GM18868 (cell line): ENCODE data around the gene TTC23.

Experiments used
- ATAC-seq: cut with Tn5 transposase; IDR thresholded peaks from one replicate; pipeline ENCODE4 v1.9.1; 2021; ENCODE audit warnings: mild to moderate bottlenecking, moderate library complexity; ENCODE audit not compliant: unreplicated experiment

TTC23 gene

DNA sequence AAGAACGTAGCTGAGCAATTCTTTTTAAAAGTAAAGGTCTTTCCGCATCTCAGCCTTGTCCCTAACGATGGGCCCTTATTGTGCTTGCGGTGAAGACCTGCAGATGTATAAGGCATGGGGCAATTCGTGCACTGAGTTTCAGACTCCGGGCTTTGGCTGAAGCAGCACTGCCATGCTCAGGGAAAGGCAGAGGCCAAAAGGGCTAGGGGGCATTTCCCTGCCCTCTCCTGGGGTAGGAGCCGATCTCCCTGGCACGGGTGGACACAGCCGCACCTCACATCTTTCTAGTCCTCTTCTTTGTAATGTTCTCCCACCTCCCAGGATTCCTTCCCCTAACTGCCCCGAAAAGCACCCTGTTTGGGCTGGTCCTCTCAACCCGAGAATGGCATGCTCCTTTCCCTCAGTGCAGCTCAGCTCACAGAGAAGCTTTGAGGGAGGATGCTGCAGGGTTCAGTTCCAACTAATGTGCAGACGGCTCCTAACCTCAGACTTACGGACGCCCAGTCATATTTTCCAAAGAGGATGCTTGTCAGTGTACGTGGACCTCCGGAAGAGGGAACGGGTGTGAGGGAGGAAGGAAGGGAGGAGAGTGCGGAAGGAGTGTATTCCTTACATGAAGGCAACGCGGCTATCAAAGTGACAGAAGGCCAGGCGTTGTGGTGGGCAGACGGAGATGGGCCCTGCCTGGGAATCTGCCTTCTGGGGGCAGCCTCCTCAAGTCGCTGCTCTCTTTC is 83.3 kb downstream of the TTC23 start:
- ATAC-seq, result no peak

- ATAC-seq, result no peak
These were observed 84.2 kb downstream of the TTC23 start for GRCh38 chr15:99165020-99165790.

DNA sequence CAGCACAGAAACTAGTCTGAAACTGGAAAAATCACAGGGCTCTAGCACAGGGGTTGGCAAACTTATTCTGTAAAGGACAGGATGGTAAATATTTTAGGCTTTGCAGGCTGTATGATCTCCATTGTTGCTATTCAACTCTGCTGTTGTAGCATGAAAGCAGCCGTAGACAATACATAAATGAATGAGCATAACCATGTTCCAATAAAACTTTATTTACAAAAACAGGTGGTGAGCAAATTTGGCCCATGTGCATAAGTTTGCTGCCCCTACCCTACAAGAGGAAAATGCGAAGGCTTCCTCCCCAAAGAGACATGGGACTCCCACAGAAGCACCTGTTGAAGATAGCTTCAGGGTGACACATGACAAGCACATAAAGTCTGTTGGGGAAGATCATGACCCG is 85.3 kb downstream of the TTC23 start:
- no peak for ATAC-seq

DNA sequence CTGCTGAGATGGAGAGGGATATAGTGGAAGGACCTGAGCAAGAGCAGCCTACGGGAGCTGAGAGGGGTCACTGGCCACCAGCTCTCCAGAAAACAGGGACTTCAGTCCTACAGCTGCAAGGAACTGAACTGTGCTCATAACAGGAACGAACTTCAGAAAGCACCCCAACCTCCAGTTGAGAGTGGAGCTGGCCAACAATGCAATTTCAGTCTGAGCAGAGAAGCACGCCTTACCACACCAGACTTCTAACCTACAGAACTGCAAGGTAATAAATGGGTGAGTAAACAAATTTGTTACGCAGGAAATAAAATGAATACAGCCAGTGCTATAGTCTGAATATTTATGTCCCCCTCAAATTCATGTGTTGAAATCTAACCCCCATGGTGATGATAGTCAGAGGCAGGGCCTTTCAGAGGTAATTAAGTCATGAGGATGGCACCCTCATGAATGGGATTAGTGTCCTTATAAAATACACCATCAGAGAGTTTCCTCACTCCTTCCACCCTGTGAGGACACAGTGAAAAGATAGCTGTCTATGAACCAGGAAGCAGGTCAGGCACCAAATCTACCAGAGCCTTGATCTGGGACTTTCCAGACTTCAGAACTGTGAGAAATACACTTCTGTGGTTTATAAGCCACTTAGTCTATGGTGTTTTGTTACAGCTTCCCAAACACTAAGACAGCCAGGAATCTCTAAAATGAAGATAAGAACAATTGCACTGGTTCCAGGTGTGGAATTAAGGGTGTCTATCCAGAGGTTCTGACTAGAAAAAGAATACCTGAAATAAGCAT is 85.9 kb downstream of the TTC23 start:
- ATAC-seq, result peak; percentile 36

DNA sequence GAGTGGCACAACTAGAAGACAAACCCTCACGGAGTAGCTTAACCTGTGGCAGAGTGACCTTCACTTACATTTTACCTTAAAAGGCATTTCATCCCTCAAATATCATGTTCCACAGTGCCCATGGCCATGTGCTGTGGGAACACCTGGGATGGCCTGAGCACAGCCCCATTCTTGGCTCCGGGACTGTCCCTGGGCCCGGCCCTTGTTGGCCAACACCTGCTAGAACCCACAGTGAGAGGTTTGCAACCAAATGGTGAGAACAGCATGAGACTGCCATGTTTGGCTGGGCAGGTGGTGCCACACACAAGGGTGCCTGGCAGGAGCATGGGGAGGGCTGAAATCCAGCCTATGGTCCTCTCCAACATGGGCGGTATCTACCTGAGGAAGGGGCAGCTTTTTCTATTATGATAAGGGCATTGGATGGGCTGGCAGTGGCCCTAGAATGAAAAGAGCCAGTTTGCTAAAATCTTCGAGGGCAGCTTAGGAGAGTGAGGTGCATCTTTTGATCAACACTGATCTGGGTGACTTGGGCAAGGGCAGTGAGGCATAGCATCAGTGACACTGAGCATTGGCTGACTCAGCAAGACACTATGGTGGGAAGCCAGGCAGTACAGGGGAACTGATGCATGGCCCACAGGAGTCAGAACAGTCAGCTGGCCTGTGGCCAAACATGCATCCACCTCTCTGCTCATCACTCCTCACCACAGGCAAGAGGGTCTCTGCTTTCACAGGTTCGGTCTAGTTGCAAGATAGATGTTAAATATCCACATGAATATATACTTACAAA is 90.6 kb downstream of the TTC23 start:
- peak; percentile 58 for ATAC-seq

DNA sequence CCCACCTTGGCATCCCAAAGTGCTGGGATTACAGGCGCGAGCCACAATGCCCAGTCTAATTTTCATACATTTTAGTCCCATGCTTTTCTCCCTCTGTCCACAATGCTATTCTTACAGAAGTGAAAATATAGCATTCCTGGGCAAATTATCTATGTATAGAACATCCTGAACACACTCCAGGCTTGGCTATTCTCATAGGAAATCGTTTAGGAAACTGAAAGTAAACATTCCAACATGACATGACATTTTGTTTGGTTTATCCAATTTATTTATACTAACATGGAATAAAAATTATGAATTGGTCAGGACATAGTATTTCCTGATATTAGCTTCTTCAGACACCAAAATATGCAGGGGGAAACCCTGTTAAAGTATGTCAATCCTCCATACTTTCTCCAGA is 91.9 kb downstream of the TTC23 start:
- no peak for ATAC-seq

DNA sequence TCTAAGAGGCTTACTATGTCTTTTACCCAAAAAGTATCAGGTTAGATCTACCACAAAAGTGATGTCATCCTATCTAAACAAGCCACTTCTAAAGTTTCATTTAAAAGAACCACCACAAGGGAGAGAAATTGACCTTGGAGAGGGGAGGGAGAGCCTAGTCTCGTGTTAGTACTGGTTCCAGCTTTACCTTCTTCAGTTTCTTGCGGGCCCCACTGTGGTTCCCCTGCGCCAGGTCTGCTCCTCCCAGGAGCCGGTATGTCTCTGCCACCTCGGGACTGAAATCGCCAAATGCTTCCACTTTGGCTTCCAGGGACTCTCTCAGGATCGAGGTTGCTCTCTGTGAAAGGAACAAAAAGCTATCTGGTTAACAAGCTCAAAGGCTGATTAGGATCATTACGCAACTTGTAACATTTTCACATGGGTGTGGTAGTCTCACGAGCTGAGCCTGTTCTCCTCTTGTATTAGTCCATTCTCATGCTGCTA is 93.4 kb downstream of the TTC23 start:
- no peak for ATAC-seq

DNA sequence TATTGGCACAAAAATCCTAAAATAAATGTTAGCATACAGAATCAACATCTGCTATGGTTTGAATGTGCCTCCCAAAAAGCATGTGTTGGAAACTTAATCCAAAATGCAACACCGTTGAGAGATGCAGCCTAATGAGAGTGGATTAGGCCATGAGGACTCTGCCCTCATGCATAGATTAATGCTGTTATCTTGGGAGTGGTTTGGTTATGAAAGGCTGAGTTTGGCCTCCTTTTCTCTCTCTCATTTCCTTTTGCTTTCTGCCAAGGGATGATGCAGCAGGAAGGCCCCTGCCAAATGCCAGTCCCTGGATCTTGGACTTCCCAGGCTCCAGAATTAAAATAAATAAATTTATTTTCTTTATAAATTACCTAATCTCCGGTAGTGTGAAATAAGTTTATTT is 95.1 kb downstream of the TTC23 start:
- no peak for ATAC-seq

DNA sequence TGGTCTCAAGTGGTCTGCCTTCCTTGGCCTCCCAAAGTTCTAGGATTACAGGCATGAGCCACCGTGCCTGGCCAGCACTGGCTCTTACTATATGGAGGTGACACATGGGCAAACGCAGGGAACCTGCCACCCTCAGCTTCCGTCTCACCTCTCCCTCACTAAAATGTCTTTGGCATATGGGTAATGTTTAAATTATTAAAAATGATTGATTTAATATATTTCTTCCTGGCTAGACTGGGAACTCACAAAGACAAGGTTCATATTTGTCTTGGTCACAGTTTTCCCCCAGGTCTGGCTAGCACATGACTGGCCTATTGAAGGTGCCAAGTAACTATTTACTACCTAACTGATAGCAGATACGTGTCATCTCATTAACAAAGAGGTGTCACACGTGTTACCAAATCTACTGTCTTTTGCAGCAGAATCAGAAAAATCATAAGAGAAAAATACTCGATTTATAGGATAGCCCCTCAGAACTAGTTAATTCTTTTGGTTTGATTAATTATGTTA is 96.3 kb downstream of the TTC23 start:
- ATAC-seq, result no peak

GRCh38 chr15:99151156-99151555 is 98.2 kb downstream of the TTC23 start:
- ATAC-seq, result no peak

DNA sequence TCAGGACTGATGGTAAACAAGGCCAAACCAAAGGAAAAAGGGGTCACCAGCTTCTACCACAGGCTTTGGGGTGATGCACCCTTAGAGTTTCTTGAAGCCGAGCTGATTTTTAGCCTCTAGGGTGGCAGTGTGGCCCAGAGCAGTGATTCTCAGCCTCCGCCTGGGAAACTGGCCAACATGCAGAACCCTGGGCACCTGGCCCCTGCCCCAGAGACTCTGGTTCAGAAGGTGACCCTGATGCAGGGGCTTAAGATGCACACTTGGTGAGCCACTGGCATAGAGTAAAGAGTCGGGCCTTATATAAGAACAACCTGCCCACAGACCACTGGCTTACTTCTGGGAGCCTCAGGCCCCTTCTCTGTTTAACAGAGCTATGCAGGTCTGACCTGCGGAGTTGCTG is 100.0 kb downstream of the TTC23 start:
- no peak for ATAC-seq

DNA sequence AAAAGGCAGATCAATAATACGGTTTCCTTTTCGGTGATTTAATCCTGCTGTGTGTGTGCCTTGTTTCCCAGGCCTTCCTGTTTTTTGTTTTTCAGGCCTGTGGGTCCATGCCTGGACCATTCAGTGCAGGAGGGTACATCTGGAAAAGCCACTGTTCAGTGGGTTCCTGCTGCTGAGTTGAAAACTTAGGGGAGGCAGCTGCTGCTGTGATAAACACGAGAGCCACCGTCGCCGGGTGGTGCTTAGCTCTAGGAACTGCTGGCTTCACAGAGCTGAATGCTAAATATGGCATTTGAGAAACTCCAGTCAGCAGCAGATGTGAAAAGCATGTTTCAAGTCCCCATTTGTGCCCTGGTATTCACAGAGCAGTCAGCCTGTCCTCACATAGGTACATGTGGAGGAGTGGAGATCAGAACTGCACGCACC is 100.5 kb downstream of the TTC23 start:
- no peak for ATAC-seq

- ATAC-seq, result no peak
These were observed 102.7 kb downstream of the TTC23 start for GRCh38 chr15:99146661-99147060.

DNA sequence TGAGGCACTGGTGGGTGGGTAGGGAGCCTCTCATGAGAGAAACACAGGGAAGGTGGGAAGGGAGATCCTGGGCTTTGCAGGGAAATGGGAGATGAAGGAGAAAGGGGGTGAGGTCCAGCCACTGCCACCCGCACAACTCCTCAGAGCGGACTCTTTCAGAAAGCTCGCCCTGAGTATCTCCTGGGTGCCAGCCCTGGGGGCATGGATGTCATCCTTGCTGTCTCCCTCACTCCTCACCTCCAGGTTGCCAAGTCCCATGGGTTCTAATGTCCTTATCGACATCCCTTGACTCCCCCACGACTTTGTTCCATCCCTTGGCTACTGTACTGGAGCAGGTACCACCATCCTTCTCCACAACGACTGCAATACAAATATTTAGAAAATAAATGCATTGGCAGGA is 103.6 kb downstream of the TTC23 start:
- ATAC-seq, result no peak

GRCh38 chr15:99145005-99145404 is 104.4 kb downstream of the TTC23 start:
- no peak for ATAC-seq

- ATAC-seq, result no peak
These were observed 105.4 kb downstream of the TTC23 start for GRCh38 chr15:99143655-99144610.

DNA sequence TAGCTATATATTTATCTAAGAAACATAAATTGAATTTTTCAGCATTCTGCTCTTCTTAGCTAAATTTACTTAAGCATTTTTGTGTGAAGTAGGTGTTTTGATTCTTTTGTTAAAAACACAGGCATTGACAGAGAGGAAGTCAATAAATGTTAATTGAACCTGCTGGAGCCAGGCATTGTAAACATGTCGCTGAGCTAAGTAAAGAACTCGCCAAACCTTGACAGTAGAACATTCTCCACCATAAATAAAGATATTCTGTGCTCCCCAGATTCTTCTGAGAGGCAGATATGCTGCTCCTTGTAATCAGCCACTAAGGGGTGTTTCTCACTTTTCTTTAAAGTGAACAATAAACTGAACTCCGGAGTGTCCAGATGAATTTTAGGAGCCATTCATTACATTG is 106.1 kb downstream of the TTC23 start:
- no peak for ATAC-seq

DNA sequence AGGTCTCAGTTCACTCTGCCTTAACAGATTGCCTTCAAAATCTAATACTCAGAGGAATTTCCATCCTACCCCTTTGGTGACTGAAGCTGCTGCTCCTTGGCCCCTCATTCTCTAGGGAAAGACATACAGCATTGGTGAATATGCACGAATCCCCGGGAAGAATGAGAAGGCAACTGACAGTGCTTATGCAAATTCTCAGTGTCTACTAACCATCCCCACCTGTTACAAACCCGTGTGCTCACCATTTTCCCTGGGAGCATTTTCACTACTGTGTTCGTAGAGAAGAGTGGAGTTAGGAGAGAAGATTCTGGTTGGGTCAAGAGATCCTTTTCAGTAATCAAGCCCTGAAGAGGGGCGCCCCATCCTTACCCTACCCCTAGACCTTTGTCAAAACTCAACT is 106.8 kb downstream of the TTC23 start:
- no peak for ATAC-seq

- ATAC-seq, result no peak
These were observed 107.4 kb downstream of the TTC23 start for GRCh38 chr15:99141943-99142342.
